Measurements from ENCODE around the gene C19orf85. TPM values are rescaled to one million over a fixed set of nuclear protein-coding genes. Genes with fewer than 3 reads are reported as not detected.

C19orf85 gene
- total RNA-seq, 6 experiments from 2014 or later = not detected

GRCh38 chr19:55477905-55478304, 13.4 kb upstream of the C19orf85 start:
- TF ChIP-seq CTCF (IDR thresholded peaks at IDR 0.05) = no peak

GRCh38 chr19:55476100-55476775, 11.7 kb upstream of the C19orf85 start, which contains the start of gene ZNF628:
Gene ZNF628, plus strand, starts transcription at chr19:55476617. Its CDS starts 3,294 bp downstream, at chr19:55479911.
- no peak for TF ChIP-seq CTCF (IDR thresholded peaks at IDR 0.05)
- peak within 1 kb of the TSS; percentile 90 for H3K27ac Mint-ChIP-seq

More at GRCh38 chr19:55477905-55478304, 13.4 kb upstream of the C19orf85 start:
- Mint-ChIP-seq H3K4me3 (peak overlapping the region; percentile 97), H3K36me3 (ENCODE audit: low read depth) (peaks cover 4% of the 10 kb centered on the region), H3K27ac (peak overlapping the region; percentile 17), H3K27me3 (ENCODE audit: insufficient read depth) (peaks cover 4% of the 10 kb centered on the region), H3K4me1 (ENCODE audit: low read depth) (peaks cover 40% of the 10 kb centered on the region), H3K9me3 (no peaks in the 10 kb centered on the region)
- DNase-seq = no peak

GRCh38 chr19:55474269-55475265, 10.0 kb upstream of the C19orf85 start:
- Mint-ChIP-seq H3K4me3 (no peak overlapping the region), H3K9me3 (no peaks in the 10 kb centered on the region), H3K4me1 (ENCODE audit: low read depth) (peaks cover 35% of the 10 kb centered on the region), H3K36me3 (ENCODE audit: low read depth) (peaks cover 4% of the 10 kb centered on the region), H3K27ac (no peak overlapping the region), H3K27me3 (ENCODE audit: insufficient read depth) (peaks cover 4% of the 10 kb centered on the region)
- DNase-seq = no peak
- TF ChIP-seq CTCF (IDR thresholded peaks at IDR 0.05) = no peak

More at GRCh38 chr19:55476100-55476775, 11.7 kb upstream of the C19orf85 start, which contains the start of gene ZNF628:
- peak within 1 kb of the TSS; percentile 97 for H3K4me3 Mint-ChIP-seq
- no peaks in the 10 kb centered on the region for H3K9me3 Mint-ChIP-seq
- peaks cover 4% of the 10 kb centered on the region for H3K27me3 Mint-ChIP-seq (ENCODE audit: insufficient read depth)
- DNase-seq = peak; percentile 98
- peaks cover 40% of the 10 kb centered on the region for H3K4me1 Mint-ChIP-seq (ENCODE audit: low read depth)
- H3K36me3 Mint-ChIP-seq (ENCODE audit: low read depth) = peaks cover 4% of the 10 kb centered on the region

- H3K4me3 Mint-ChIP-seq = no peak overlapping the region
- peaks cover 24% of the 10 kb centered on the region for H3K4me1 Mint-ChIP-seq (ENCODE audit: low read depth)
- H3K36me3 Mint-ChIP-seq (ENCODE audit: low read depth) = peaks cover 4% of the 10 kb centered on the region
- H3K27me3 Mint-ChIP-seq (ENCODE audit: insufficient read depth) = peaks cover 4% of the 10 kb centered on the region
- H3K27ac Mint-ChIP-seq = peak overlapping the region; percentile 63
- H3K9me3 Mint-ChIP-seq = no peaks in the 10 kb centered on the region
- DNase-seq = no peak
- TF ChIP-seq CTCF (IDR thresholded peaks at IDR 0.05) = no peak
Measured at GRCh38 chr19:55473225-55474012, 8.9 kb upstream of the C19orf85 start.

- peak overlapping the region; percentile 67 for H3K4me3 Mint-ChIP-seq
- peak; percentile 76 for DNase-seq
- H3K27me3 Mint-ChIP-seq (ENCODE audit: insufficient read depth) = peaks cover 4% of the 10 kb centered on the region
- peak overlapping the region; percentile 91 for H3K27ac Mint-ChIP-seq
- H3K9me3 Mint-ChIP-seq = no peaks in the 10 kb centered on the region
- H3K36me3 Mint-ChIP-seq (ENCODE audit: low read depth) = peaks cover 4% of the 10 kb centered on the region; the same call in 1 of the 2 replicates
- peaks cover 23% of the 10 kb centered on the region for H3K4me1 Mint-ChIP-seq (ENCODE audit: low read depth)
- TF ChIP-seq CTCF (IDR thresholded peaks at IDR 0.05) = no peak
Measured at GRCh38 chr19:55472463-55472862, 7.9 kb upstream of the C19orf85 start.
